Cerebellar cortex (tissue), 1 donor: ENCODE measurements around the gene NKAIN2.

Experiments used
- DNase-seq: peaks from one replicate; pipeline ENCODE4 v3.0.0-alpha.2; 2015; ENCODE audit warnings: low spot score

The NKAIN2 gene

DNA sequence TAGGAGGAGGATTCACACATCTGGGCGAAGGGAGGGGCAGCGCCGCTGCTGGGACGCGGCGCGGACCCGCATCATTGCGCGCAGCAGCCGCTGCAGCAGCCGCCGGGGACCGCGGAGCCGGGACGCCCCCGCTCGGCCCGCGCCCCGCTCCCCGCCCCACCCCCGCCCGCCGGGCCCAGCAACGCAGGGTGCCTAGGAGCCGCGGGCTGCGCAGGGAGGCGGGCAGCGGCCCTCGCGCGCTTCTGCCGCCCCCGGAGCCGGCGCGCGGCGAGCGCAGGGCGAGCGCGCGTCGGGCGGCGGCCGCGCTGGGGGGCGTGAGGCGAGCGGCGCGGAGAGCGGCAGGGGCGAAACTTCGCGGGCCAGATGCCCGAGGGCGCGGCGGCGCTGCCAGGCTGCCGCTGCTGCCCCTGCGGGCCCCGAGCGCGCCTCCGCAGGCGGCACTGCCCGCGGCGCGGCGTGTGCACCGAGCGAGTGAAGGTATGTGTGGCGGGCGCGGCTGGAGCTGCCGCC lies at the start of gene NKAIN2:
Gene NKAIN2, plus strand, starts transcription at position 362 of the 510 bp plus-strand sequence.
- no peak for DNase-seq

GRCh38 chr6:123759472-123759871 lies 44.2 kb upstream of the NKAIN2 start:
- no peak for DNase-seq

DNA sequence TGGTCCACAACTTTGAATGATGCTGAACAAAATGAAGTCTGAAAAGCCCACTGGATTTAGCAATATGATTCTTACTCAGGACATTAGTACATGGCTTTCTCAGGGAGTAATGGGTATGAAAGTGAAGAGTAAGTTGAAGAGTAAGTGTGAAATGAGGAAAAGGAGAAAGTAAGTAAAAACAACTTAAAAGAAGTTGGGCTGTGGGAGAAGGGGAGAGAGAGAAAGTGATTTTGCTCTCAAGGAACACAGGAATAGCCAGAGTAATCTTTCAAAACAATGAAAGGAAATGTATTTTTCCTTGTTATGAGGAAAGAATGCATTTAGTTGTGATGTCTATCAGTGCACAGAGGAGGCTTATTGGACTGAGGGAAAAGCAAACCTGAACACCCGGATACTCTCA lies 39.8 kb upstream of the NKAIN2 start:
- DNase-seq: no peak

GRCh38 chr6:123764722-123765121 lies 38.9 kb upstream of the NKAIN2 start:
- DNase-seq: no peak

- DNase-seq: no peak
Observed at GRCh38 chr6:123768921-123769320, 34.7 kb upstream of the NKAIN2 start.

DNA sequence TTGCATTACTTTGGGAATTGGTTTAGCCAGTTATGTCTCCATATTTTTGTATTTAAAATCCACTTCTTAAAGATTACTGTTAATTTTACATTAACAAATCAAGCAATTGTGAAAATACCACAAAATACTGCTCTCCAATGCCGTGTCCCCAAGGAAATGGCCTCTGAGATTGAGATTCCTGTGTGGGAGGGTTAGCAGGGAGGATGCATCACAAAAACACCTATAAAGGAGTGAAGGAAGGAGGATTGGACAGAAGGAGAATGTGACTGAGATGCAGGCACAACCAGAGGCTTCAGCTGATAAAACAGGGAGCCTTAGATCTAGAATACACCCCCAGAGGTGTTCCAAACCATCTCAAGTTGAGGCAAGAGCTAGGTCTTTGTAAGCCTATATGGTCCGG lies 34.2 kb upstream of the NKAIN2 start:
- DNase-seq: no peak

- no peak for DNase-seq
Observed at GRCh38 chr6:123770247-123770949, 33.3 kb upstream of the NKAIN2 start.

GRCh38 chr6:123771126-123771525 lies 32.5 kb upstream of the NKAIN2 start:
- no peak for DNase-seq

GRCh38 chr6:123777563-123777962 lies 26.1 kb upstream of the NKAIN2 start:
- DNase-seq: peak; percentile 55

DNA sequence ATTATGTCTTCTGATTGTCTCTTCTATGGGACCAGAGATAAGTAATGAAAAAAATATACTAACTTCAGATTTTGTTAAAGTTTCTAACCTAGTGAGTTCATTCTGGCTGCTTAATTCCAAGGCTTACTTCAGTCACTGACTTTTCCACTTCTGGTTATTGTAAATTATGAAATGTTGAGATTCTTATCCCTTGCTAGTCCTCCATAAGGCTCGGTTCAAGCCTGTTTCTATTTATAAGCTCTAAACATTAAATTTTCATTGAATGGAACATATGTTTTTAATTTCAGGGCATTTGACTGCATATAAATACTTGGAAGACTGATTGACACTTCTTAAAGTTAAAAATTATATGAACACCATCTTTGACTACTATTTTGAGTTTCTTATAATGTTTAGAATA lies 23.6 kb upstream of the NKAIN2 start:
- DNase-seq: no peak

- DNase-seq: no peak
Observed at GRCh38 chr6:123784330-123784729, 19.3 kb upstream of the NKAIN2 start.

GRCh38 chr6:123785039-123785438 lies 18.6 kb upstream of the NKAIN2 start:
- no peak for DNase-seq

DNA sequence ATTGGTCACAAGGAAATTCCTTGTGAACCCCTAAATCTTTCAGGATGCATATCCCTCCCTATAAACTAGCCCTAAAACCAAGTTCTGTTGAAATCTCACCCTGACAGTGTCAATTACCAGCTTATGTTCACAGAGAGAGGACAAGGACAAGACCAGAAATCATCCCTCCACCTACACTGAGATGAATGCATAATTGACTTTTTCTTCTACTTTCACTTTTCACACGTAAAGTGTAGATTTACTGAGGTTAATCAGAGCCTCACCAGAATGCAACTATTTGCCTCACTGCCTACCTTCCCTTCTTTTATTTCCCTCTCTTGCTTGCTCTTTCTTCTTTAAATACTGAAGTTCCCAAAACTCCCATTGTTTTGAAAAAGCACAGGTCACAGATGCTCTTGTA lies 15.3 kb upstream of the NKAIN2 start:
- DNase-seq: no peak

DNA sequence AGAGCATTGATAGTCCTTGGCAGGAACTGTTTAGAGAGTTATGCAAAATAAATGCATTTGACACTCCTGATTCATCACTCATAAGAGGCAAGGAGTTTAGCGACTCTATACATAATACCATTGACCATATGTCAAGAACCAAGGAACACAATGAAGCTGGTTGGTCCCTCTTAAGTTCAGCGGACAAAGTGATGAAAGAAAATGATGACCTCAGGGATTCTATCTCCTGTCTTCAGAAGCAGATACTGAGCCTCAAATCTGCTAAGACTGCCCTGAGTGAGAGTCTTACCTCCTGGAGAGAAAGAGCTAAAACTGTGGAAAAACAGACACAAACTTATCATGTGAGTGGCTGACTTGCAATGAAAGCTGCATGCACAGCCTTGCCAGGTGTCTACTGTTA lies 9.5 kb upstream of the NKAIN2 start:
- no peak for DNase-seq

DNA sequence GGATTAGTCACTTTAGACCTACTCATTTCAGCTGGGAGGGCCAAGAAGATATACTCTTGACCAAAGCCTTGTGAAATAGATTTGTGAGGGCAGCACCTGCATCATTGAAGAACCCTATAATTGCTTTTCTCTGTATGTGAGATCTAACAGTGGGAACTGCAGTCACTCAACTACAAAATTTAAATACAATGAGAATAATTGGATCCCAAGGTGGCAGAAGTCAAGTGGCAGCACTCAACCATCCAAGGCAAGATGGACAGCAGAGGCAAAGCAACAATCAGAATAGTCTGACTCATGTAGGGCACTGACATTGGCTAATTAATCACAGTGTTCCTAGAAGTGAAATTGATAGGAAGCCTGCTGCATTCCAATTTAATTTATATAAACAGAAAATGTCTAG lies 8.9 kb upstream of the NKAIN2 start:
- no peak for DNase-seq

- no peak for DNase-seq
Observed at GRCh38 chr6:123801067-123801466, 2.6 kb upstream of the NKAIN2 start.

DNA sequence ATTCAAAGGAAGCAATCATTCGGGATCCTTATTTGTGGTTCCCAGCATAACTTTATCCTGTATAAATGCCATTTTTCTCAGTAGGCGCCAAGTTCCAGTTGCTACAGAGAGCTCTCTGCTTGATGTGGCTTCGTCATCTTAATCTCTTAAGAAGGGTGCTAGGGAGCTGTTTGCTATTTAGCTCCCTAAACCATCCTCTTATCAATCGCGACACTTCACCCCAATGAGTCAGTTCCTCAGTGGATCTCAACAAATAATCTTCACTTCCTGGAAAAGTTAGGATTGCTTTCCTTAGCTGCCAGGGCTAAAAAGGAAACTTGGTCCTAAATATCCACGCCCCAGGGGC lies 1.3 kb upstream of the NKAIN2 start:
- no peak for DNase-seq

DNA sequence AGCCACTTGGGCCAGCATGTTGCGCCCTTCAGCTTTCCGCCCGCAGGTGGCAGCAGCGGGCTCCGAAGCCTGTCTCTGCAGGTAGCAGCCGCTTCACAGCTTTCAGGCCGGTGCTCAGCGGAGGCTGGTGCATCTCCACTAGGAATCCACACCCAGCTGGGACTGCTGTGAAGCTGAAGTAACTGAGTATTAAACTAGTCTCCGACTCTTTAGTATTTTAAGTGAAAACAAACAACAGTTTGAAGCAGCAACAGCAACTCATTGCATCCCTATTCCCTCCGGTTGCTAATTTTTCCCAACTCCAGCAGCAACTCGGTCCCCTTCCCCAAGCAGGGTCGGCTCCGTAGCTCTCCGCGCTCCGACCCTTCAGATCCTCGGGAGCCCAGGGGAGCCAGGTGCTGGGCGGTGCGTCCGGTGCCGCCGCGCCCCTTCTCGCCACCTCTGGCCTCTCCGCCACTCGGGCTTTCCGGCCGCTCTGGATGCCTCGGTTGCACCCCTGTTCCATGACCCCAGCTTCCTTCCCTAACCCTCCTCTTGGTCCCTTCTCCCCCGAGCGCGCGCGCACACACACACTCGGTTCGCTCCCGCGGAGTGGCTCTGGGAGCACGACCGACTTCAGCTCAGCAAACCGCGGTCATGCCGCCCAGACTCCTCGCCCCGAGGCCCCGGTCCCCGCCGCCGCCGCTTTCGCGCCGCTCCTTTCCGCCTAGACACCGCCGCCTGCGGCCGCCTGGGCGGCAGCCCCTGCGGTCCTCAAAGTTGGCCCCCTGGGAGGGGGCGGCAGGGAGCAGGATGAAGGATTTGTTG lies 765 bp upstream of the NKAIN2 start:
- peak; percentile 90 for DNase-seq

DNA sequence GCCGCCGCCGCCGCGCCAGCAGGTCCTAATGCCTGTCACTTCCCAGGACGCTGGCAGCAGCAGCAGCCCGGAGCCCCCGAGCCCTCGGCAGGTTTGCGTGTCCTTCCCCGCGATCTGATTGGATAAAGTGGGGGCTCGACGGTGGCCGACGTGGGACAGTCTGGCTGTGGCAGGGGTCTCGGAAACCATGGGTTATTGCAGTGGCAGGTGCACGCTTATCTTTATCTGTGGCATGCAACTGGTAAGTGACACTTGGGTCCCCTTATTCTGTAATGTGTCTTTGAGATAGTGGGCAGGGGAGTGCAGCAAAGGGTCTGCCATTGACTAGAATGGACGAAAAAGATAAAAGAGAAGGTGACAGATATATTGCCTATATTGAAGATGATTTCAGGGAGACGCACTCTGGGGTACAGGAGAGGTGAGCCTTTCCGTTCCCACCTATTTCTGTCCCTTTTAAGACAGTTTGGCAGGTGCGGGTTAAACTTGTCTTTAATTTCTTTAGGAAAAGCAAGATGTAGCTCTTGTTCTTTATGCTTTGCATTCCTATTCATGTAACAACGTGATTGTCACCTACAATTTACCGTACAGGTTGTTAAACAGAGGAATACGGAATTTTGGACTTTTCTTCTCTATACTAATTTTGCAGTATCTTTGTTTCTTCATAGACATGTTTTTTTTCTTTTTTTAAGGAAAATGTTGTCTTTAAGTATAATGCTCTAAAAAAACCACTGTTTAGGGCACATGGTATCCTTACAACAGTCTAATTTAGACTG lies 535 bp downstream of the NKAIN2 start:
- DNase-seq: peak; percentile 61

GRCh38 chr6:123804787-123805540 lies 1.3 kb downstream of the NKAIN2 start:
- DNase-seq: peak; percentile 65

GRCh38 chr6:123805921-123806320 lies 2.3 kb downstream of the NKAIN2 start:
- DNase-seq: peak; percentile 45

GRCh38 chr6:123806561-123806960 lies 2.9 kb downstream of the NKAIN2 start:
- peak; percentile 39 for DNase-seq
